HG02852 (cell line): Measurements from ENCODE around the gene NRARP.
A peak's percentile ranks its signal among the peaks of the same experiment; 100 is the strongest.

Source experiments
- ATAC-seq: cut with Tn5 transposase; IDR thresholded peaks from one replicate; pipeline ENCODE4 v1.9.1; 2021; ENCODE audit warnings: mild to moderate bottlenecking, moderate library complexity; ENCODE audit not compliant: unreplicated experiment

The NRARP gene

DNA sequence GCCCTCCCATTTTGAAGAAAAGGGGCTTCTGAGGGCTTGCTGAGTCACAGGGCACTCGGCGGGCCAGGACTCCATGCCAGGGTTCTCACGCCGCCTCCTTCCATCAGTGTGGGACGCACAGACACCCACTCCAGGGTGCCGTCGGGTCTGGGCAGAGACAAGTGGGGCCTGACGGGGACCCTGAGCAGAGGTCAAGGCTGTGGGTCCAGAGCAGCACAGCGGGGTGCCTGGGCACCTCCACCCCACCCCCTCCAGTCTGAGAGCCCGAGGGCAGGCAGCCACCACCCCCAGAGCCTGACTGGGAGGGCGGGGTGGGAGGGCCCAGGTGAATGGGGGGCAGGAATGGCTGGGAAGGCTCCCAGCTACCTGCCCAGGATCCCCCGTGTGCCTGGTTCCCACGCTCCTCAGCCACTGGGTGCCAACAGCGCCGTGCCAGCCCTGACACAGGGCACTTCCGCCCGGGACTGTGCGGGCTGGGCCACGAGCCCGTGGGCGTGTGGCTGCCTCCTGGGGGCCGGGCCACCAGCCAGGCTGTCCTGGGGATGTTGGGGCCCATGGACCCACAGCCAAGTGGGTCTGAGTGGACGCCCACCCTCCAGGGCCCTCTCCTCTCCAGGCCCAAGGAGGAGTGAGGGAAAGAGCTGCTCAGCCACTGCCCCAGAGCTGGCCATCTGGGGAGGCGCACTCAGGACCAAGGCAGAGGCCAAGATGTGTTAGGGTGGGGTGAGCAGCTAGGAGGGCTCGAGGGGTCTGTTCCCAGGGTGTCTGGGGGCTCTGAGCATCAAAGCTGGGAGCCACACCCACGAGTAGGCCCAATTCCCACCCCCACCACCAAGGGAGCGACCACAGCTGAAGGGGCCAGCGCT lies 10.1 kb upstream of the NRARP start:
- ATAC-seq, result no peak

DNA sequence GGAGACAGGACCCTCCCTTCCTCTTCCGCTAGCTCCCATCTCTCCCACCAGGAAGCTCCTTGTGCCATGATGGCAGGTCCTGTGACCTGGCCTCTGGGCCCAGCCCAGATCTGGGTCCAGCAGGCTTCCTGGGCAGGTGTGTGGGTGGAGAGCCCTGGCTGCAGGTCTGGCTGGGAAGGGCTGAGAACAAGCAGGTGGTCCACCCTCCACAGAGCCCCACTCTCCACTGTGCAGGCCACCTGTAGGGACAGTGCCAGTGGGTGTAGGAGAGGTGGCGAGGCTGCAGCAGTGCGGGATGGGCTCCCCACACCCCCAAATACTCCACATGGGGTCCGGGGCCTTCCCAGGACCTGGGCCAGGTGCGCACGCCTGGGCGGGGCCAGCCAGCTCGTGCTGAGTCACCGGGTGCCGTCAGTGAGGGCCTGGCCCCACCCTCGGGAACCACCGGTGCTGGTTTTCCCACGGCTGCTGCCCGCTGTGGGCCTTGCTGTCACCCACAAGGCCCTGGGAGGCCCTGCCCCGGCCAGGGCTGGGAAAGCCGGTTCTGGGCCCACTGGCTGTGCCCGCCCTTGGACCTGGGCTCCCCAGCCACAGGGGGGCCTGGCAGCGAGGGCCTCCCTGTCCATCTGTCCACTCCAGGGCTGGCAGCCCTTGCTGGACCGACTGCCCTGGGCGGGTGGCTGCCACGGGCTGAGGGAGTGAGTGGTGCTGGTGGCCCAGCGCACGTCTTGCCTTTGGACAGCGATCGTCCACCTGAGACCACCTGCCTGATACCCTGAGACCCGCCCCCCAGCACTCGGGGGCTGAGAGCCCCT lies 9.3 kb upstream of the NRARP start:
- ATAC-seq, result no peak

DNA sequence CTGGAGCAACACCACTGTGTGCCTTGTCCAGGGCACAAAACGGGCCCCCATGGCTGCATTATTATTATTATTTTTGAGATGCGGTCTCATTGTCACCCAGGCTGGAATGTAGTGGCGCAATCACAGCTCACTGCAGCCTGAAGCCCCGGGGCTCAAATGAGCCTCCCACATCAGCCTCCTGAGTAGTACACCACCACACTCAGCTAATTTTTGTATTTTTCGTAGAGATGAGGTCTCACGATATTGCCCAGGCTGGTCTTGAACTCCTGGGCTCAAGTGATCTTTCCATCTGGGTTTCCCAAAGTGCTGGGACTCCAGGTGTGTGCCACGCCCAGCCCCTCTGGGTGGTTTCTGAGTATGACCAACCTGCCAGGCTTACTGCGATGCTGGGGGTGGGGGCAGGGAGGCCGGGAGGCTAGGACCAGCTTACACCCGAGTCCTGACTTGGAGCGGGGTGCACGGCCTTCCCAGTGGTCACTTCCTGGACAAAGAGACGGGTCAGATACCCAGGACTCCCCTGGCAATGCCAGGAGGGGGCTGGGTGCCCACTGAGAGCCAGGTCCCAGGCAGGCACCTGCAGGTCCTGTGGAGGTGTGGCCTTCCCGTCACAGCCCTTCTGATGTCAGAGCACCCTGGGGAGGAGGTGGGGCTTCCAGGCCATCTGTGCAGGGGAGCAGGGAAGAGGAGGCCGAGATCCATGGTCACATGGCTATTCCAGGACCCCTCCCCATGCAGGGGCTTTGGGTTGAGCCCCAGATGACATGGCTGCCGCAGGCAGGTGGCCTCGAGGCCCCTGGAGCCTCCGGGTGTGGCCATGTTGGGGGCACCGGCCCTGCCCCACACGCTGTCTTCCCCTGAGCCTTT lies 8.3 kb upstream of the NRARP start:
- no peak for ATAC-seq

DNA sequence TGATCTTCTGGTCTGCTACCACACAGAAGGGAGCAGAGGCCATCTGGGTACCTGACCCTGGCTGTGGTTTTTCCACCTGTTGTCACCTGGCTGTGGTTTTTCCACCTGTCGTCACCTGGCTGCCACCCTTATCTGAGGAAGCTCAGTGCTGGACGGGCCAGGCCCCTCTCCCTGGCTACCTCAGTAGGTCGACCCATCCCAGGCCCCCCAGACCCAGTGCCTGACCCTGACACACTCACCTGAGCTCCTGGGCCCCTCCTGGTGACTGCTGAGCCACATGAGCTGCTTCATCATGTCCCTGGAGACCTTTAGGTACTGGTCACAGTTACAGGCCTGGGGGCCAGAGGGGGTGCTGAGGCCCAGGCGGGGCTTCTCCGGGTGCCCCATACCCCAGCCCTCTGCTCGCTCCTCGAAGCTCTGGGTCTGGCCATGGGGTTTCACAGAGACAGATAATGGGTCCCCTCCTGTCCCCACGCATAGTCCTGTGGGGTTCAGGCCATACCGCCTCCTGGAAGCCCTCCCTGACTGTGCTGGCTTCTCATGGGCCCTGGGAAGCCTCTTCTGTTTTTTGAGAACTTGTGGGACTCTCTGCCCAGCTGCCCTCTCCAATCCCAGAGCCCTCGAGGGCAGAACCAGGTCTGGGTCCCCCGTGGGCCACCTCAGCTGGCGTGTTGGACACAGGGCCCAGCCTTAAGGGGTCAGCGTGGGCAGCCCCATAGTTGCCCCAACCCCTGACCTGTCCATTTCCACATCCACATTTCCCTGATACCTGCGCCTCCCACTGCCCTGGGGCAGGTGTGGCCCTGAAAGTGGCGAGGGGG lies 7.5 kb upstream of the NRARP start:
- no peak for ATAC-seq

DNA sequence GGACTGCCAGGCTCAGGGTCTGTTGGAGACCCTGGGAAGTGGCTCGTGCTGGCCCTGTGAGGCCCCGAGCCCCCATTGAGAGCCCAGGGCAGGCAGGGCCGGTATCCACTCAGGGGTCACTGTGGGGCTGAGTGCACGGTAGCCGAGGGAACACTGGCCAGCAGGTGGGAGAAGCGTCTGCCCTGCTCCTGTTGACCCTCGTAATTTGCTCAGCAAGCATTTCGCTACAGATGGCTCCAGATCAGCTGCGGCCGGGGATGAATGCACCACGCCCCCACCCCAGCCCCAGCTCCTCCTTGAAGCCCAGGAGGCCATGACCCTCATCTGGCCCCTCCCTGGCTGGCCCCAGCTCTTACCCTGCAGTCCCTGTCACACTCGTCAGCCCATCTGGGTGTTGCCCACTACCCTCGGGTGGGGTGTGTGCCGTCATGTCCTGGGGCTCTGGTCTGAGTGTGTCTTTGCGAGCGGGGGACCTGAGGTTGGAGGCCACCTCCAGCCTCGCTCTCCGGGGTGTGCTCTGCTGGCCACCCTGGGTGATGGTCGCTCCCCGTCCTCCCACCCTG lies 6.1 kb upstream of the NRARP start:
- no peak for ATAC-seq

DNA sequence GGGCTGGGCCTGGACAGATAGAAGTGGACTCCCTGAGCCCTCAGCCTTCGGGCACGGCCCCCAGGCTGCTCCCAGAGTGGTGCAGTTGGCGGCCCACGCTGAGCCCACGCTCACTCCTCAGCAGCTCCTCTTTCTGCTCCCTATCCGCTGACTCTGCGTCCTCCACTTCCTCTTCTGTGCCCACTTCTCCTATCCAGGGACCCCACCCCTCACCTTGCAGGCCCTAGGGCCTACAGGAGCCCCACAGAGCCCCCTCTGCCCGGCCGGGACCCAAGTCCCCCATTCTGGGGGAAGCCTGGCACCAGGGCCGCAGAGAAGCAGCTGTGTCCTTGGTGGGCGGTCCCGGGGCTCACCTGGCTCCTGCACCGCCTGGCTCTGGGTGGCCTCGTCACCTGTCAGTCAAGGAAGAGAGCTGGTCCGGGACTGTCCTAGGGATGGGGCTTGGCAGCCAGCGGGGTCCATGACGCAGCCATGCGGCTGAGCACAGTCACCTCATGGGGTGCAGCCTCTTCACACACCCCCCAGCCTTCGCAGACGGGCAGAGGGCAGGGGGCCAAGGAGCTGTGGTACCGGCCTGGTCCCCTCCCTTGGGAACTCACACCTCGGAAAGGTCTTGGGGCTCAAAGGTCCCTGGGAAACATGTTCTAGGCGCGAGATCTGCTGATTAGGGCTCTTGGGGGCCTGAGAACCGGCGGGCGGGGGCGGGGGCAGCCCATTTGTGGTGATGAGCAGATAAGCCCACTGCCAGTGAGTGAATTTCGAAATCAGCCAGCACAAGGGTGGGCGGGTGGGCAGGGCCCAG lies 5.4 kb upstream of the NRARP start:
- no peak for ATAC-seq

DNA sequence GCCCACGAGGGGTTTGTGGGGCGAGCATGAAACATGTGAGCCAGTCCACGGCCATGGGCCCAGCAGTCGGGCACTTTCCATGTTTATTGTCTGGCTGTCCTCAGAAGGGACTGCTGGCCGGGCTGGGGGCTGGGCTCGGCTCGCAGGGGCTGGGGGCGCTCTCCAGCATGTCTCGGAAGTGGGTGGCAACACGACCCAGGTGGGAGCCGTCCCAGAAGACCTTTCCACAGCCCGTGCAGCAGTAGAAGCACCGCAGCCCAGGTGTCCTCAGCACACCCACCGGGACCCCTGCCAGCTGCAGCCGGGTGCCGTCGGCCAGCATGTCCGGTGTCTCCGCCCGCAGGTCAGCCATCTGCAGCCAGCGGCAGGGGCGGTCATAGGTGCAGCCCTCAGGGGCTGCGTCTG lies 4.8 kb upstream of the NRARP start:
- ATAC-seq, result no peak

DNA sequence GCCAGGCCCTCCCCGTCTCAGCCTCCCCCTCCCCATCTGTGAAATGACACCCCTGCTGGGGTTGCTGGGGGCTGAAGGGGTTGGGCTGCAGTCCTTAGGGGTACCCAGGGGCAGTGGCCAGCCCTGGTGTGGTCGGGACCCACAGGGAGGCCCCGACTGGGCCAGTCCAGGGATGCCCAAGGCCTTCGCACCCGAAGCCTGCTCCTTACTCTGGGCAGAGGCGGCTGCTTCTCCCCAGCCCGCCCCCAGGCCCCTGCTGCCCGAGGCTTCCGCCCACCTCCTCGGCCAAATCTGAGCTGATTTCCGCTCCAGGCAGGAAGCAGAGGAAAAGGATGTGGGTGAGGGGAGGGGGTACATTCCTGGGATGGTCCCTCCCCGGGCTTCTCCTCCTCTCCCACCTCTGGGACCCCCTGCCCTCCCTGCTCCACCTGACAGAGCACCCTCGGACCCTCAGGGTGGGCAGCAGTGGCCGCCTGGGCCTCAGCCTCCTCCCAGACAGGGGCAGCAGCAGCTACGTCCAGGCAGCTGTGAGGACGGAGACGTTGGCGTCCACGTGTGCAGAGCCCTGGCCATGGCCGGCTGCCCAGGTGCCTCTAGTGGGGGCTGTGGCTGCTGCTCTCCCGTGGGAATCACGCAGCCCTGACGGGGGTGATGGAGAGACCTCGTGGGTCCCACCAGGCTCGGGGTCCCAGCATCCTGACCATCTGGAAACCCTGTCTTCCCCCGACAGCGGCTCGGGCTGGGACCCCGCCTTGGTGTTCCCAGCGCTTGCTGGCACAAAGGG lies 4.2 kb upstream of the NRARP start:
- no peak for ATAC-seq

DNA sequence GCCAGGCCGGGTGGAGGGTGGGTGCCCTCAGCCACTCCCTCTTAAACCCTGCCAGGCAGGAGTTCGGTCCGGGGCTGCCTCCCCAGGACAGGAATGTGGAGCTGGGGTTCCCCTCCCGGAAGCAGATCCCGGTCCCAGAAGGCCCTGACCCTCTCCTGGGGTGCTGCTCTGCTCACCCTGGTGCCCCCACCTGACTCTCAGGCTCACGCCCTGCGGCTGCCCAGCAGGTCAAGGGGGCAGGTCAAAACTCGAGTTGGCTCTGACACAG lies 3.7 kb upstream of the NRARP start:
- ATAC-seq, result no peak

DNA sequence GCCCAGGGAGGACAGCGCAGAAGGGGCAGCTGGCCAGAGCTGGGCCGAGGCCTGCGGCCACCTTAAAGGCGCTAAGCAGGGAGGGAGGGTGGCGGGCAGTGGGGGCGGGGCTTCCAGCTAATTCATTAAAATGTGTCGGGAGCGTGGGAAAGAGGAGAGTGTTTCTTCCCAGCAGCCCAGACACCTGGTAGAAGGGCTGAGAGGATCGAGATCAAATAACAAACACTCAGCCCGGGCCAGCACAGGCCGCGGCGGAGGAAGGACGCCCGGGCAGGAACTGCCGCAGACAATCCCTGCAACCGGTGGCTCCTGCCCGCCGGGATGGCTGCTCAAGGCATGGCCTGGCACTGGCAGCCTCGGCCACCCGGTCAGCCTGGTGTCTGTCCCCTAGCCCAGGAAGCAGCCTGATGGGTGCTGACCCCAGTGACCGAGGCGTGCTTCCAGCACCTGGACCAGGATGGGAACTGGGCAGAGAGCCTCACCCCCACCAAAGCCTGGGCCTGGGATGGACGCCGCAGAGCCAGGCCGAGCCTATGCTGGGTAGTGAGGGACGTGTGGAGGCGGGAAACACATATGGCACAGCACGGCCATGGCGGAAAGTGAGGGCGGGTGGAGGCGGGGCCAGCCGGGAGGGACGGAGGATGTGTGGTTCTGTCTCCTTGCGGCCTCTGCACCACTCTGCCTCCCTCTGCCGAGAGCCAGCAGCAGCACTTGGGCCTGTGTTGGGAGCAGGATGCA lies 3.2 kb upstream of the NRARP start:
- ATAC-seq, result no peak

DNA sequence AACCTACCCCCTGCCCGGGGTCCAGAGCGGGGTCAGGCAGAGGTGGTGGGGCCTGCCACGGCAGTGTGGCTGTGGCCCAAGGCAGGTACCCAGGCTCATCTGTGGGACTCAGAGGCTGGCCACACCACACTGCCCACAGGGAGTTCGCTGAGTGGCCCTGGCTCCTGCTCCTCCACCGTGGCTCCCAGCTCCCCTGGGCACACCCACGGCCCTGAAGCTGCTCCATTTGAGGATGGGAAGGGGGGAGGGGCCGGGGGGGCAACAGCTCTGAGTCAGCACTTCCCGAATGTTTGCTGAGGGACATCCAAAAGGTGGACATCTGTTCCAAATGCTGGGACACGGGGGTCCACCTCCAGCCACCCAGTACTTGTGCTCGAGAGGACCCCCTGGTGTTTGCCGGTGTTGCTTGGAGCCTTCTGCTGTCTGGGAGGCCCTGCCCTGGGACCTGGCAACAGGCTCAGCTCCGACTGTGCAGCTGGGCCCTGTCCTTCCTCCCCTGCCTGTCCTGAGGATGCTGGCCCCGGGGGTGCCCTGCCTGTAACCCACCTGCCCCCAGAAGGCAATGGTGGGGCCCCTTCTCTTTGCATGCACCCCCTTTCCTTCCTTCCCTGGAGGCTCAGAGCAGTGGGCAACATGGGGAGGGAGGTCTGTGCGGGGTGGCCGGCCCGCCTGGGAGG lies 2.5 kb upstream of the NRARP start:
- ATAC-seq, result no peak

DNA sequence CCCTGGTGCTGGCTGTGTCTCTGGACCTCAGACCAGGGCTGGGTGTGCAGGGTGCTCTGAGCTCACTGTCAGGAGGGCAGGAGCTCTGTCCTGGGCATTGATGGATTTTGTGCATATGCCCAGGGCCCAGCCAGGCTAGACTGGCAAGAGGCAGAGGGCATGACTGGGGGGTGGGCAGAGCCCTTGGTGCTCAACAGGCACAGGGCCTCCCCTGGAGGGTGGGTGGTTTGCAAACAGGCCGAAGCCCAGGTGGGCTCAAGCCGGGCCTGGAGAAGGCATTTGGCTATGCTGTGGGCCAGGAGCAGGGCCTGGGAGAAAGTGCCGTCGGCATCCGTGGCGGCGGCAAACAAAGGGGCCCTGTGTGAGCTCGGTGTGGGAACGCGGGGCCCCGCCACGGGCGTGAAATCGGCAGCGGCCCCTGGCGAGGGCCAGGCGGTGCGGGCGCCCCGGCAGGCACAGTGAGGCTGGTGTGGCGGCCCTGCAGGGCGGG lies 1.9 kb upstream of the NRARP start:
- ATAC-seq, result no peak

DNA sequence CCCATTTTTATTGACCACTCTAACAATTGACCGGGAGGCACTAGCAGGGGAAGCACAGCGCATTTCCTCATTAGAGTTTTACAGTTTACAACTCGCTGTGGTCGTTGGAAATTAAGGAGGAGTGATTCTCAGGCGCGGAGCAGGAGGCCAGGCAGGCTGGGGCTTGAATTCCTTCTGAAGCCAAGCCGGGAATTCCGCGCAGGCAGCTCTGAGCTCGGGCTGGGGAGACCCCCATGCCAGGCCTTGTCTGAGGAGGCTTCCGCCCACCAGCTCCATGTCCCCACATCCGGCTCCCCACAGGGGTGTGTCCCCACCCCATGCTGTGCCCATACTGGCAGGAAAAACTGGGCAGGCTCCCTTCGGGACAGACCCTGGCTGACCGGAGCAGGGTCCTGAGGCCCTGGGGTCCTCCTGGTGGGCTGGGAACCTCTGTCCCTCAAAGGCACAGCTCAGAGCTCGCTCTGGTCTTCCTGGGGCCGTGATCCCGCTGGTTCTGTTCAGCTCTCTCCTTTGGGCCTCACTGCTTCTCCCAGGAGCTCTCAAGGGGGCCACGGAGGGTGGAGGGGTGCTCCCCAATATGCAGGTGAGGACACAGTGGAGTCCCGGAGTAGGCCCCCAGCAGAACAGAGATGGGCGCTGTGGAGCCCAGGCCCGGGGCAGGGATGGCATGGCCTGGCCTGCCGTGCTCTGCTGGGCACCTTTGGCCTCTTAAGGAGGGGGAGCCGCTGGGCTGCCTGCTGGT lies 1.3 kb upstream of the NRARP start:
- no peak for ATAC-seq

DNA sequence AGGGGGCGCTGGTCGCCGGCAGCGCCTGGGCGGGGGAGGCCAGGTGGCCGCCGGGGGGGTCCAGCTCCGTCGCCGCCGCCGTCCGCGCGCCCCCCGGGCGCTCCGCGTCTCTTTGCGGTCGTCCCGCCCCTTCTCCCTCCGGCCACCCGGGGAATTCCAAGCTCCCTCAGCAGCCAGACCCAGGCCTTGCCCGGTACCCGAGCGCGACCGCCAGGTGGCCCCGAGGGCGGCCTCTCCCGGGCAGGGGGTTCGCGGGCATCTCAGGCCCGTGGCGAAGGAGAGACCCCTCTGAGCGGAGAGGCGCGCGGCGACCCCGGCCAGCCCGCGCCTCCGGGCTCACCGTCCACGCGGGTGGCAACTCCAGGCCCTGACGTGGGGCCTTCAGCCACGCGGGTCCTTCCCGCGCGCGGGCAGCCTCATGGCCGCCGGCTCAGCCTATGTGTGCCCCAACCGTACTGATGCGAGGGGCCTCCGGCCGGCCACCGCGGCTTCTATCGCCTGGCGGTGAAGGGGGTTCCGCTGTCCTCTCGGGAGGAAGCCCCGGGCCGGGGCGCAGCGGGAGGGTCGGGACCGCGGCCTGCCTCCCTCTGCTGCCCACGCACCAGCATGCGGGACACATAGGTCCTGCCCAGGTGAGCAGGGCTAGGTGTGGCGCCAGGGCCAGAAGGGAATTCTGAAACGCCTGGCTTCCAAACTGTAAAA lies 529 bp upstream of the NRARP start:
- ATAC-seq, result peak; percentile 43

DNA sequence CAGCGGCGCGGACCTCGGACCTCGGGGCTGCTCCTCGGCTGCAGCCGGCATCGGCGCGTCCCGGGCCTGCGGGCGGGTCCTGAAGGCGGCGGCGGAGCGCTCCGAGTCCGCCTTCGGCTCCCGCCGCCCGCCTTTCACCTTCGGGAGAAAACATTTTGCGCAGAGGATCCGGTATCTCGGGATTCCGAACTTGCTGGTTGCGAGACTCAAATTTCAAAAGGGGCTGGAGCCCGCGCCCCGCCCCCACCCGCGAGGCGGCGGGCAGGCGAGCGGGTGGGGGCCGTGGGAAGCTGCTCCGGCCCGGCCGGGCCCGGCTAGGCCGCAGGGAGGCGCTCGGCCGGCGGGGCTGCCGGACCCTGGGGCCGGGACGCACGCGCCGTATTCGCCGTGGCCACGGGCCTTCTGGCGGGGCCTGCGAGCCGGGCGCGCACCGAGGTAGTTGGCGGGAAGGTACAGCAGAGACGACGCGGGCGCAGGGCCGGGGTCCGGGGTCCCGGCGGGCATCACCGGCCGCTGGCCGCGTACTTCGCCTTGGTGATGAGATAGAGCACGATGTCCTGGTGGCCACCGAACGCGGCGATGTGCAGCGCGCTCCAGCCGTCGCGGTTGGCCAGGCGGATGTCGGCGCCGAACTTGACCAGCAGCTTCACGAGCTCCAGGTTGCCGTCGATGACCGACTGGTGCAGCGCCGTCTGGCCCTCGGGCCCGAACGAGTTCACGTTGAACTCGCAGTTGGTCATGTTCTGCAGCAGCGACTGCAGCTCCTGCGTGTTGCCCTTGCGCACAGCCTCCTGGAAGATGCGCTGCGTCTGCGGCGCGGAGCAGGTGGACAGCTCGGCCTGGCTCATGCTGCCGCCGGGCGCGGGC lies 757 bp downstream of the NRARP start:
- ATAC-seq, result peak; percentile 9
